Subcutaneous abdominal adipose tissue (tissue), 5 donors: ENCODE data around the gene FCRL6.

ENCODE experiments used
- H3K27ac ChIP-seq: one replicate; pipeline ENCODE4 v1.7.0; 2013; ENCODE audit warnings: low read depth, mild to moderate bottlenecking, inconsistent platforms, low read length, moderate library complexity
- H3K27me3 ChIP-seq, 5 donors: one replicate each; pipeline ENCODE4 v1.7.0; 2013; ENCODE audit warnings: low read length in 5 of 5, inconsistent platforms in 1 of 5; ENCODE audit not compliant: control insufficient read depth in 5 of 5, insufficient read depth in 4 of 5
- H3K36me3 ChIP-seq, 5 donors: one replicate each; pipeline ENCODE4 v1.7.0; 2013; ENCODE audit warnings: low read length in 5 of 5; ENCODE audit not compliant: control insufficient read depth in 5 of 5, insufficient read depth in 5 of 5
- H3K4me1 ChIP-seq, 5 donors: one replicate each; pipeline ENCODE4 v1.7.0; 2013; ENCODE audit warnings: low read length in 5 of 5, mild to moderate bottlenecking in 3 of 5, moderate library complexity in 1 of 5; ENCODE audit not compliant: control insufficient read depth in 5 of 5, insufficient read depth in 5 of 5
- H3K4me3 ChIP-seq, 5 donors: one replicate each; pipeline ENCODE4 v1.7.0; 2013; ENCODE audit warnings: low read length in 5 of 5, low read depth in 1 of 5
- H3K9ac ChIP-seq, 5 donors: one replicate each; pipeline ENCODE4 v1.7.0; 2013; ENCODE audit warnings: low read length in 5 of 5, mild to moderate bottlenecking in 4 of 5, moderate library complexity in 3 of 5
- H3K9me3 ChIP-seq, 5 donors: one replicate each; pipeline ENCODE4 v1.7.0; 2013; ENCODE audit warnings: low read length in 5 of 5; ENCODE audit not compliant: control insufficient read depth in 5 of 5
- donor health status: healthy.
- donor health status: healthy.
- donor health status: healthy.
- donor health status: healthy.
- donor health status: healthy.

The FCRL6 gene

DNA sequence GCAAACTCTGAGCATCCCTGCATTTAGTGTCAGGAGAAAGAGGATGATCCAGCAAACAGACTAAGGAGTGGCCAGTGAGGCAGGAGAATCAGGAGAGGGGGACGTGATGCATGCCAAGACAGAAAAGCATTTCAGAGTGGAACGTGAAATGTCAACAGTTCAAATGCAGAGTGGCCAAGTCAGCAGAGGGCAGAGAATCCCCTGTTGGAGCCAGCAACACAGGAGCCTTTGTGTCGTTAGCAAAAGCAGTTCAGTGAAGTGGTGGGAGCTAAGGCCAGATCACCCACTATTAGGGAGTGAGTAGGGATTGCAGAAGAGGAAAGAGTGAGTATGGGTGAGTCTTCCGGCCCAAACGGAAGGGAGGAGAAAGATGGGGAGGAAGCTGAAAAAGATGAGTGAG lies 6.6 kb upstream of the FCRL6 start:
- Histone ChIP-seq H3K4me1 (no peaks in the 10 kb centered on the region), H3K9ac (no peak overlapping the region), H3K36me3 (no peaks in the 10 kb centered on the region), H3K27ac (no peak overlapping the region), H3K27me3 (peaks cover 5 to 11% (median 7%) of the 10 kb centered on the region in 5 donors), H3K9me3 (no peaks in the 10 kb centered on the region), H3K4me3 (no peak overlapping the region)

DNA sequence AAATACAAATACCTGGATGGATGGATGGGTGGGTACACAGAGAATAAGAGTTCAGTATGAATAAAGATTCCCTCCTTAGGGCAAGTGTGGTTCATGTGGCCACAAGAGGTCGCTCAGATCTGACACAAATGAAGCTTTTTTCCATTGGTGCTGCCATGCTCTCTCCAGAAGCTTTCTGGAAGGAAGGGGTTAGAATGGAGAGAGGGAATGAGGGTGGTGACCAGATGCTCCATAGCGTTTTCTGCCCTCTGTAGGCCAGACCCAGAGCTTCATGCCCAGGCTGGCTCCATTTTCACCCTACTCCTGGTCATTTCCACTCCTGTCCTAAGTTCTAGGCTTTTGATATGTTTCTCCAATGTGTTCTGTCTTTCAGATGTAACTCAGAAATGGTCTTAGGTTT lies 3.3 kb upstream of the FCRL6 start:
- no peak overlapping the region for H3K4me3 ChIP-seq
- H3K9ac ChIP-seq: no peak overlapping the region
- peaks cover 2 to 11% (median 5%) of the 10 kb centered on the region in 5 donors for H3K27me3 ChIP-seq
- peaks cover 0 to 2% (median 0%) of the 10 kb centered on the region in 5 donors for H3K4me1 ChIP-seq
- no peaks in the 10 kb centered on the region for H3K36me3 ChIP-seq
- H3K27ac ChIP-seq: no peak overlapping the region
- no peaks in the 10 kb centered on the region for H3K9me3 ChIP-seq

- H3K36me3 ChIP-seq: no peaks in the 10 kb centered on the region
- H3K9me3 ChIP-seq: no peaks in the 10 kb centered on the region
- H3K4me1 ChIP-seq: peaks cover 0 to 6% (median 0%) of the 10 kb centered on the region in 5 donors
- H3K4me3 ChIP-seq: no peak overlapping the region
- no peak overlapping the region for H3K9ac ChIP-seq
- H3K27ac ChIP-seq: no peak overlapping the region
- peaks cover 2 to 11% (median 5%) of the 10 kb centered on the region in 5 donors for H3K27me3 ChIP-seq
Observed at GRCh38 chr1:159799446-159799985, 2.6 kb upstream of the FCRL6 start.

DNA sequence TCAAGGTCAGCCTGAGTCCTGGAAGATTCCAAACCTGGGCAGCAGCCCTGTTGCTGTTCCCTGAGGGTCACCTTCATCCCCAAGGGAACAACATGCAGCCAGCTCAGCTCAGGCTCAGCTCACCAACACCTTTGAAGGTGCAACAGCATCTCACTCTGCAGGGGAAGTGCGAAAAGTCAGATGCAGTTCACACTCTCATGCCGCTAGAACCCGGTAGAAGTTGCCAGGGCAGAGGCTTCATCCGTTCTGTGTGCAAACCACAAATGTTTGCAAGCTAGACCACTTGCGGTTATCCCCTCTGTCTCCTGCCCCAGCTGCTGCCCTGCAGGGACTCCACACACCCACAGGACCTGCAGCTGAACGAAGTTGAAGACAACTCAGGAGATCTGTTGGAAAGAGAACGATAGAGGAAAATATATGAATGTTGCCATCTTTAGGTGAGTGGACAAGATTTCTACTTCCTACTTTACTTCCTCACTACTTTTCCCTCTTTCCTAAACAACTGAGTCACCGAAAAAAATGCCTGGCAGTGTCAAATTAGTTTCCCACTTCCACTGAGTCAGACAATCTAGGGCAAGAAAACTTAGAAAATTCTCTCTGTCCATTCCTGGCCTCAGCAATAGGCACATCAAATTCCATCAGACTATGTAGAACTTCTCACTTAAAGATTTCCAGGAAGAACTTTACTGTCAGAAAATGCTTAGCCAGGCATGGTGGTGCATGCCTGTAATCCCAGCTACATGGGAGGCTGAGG lies 1.8 kb upstream of the FCRL6 start:
- H3K27me3 ChIP-seq: peaks cover 0 to 7% (median 5%) of the 10 kb centered on the region in 5 donors
- no peaks in the 10 kb centered on the region for H3K9me3 ChIP-seq
- no peak overlapping the region for H3K4me3 ChIP-seq
- H3K36me3 ChIP-seq: no peaks in the 10 kb centered on the region
- H3K27ac ChIP-seq: no peak overlapping the region
- H3K4me1 ChIP-seq: peaks cover 0 to 6% (median 0%) of the 10 kb centered on the region in 5 donors
- H3K9ac ChIP-seq: no peak overlapping the region

- Histone ChIP-seq H3K4me1 (peaks cover 0 to 6% (median 0%) of the 10 kb centered on the region in 5 donors), H3K27me3 (peaks cover 0 to 4% (median 0%) of the 10 kb centered on the region in 5 donors), H3K9me3 (no peaks in the 10 kb centered on the region), H3K27ac (no peak overlapping the region), H3K36me3 (no peaks in the 10 kb centered on the region), H3K4me3 (no peak overlapping the region), H3K9ac (no peak overlapping the region)
Observed at GRCh38 chr1:159803956-159804689, 2.0 kb downstream of the FCRL6 start.

GRCh38 chr1:159804924-159805323 lies 2.8 kb downstream of the FCRL6 start:
- no peaks in the 10 kb centered on the region for H3K36me3 ChIP-seq
- H3K9ac ChIP-seq: no peak overlapping the region
- no peaks in the 10 kb centered on the region for H3K9me3 ChIP-seq
- H3K27ac ChIP-seq: no peak overlapping the region
- H3K4me1 ChIP-seq: peaks cover 0 to 6% (median 0%) of the 10 kb centered on the region in 5 donors
- H3K4me3 ChIP-seq: no peak overlapping the region
- H3K27me3 ChIP-seq: peaks cover 0 to 4% (median 0%) of the 10 kb centered on the region in 5 donors

DNA sequence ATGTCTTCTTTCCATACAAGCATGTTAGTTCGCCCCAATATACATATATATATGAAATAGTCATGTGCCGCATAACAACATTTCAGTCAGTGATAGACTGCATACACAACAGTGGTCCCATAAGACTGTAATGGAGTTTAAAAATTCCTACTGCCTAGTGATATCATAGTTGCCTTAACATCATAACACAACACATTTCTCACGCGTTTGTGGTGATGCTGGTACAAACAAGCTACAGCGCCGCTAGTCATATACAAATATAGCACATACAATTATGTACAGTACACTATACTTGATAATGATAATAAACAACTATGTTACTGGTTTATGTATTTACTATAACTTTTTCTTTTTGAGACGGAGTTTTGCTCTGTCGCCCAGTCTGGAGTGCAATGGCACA lies 13.8 kb downstream of the FCRL6 start:
- Histone ChIP-seq H3K9ac (no peak overlapping the region), H3K36me3 (no peaks in the 10 kb centered on the region), H3K27ac (no peak overlapping the region), H3K4me3 (no peak overlapping the region), H3K4me1 (no peaks in the 10 kb centered on the region), H3K27me3 (no peaks in the 10 kb centered on the region), H3K9me3 (no peaks in the 10 kb centered on the region)

DNA sequence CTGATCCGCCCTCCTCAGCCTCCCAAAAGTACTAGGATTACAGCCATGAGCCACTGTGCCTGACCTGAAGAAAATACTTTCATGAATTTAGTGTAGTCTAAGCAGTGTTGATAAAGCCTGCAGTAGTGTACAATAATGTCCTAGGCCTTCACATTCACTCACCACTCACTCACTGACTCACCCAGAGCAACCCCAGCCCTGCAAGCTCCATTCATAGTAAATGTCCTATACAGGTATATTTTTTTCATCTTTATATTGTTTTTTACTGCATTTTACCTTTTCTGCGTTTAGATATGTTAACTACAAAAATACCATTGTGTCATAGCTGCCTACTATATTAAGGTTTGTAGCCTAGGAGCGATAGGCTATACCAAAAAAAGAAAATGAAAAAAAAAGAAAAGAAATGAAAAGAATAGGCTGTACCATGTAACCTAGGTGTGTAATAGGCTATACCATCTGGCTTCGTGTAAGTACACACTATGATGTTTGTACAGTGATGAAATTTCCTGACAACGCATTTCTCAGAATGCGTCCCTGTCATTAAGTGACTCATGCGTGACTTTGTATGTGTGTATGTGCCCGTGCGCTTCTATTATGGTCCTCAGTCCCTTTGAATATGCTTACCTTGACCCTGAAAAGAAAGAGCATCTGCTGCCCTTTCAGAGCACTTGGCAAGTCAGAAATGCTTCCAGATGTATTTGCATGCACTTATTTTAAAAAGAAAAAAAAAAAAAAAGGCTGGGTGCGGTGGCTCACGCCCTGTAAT lies 15.3 kb downstream of the FCRL6 start:
- H3K27ac ChIP-seq: no peak overlapping the region
- H3K4me3 ChIP-seq: no peak overlapping the region
- no peaks in the 10 kb centered on the region for H3K4me1 ChIP-seq
- peaks cover 0 to 6% (median 3%) of the 10 kb centered on the region in 5 donors for H3K27me3 ChIP-seq
- H3K9me3 ChIP-seq: no peaks in the 10 kb centered on the region
- no peaks in the 10 kb centered on the region for H3K36me3 ChIP-seq
- no peak overlapping the region for H3K9ac ChIP-seq

- H3K9me3 ChIP-seq: no peaks in the 10 kb centered on the region
- H3K4me1 ChIP-seq: peaks cover 0 to 17% (median 0%) of the 10 kb centered on the region in 5 donors
- no peaks in the 10 kb centered on the region for H3K36me3 ChIP-seq
- no peak overlapping the region for H3K9ac ChIP-seq
- H3K27ac ChIP-seq: no peak overlapping the region
- no peak overlapping the region for H3K4me3 ChIP-seq
- peaks cover 0 to 14% (median 8%) of the 10 kb centered on the region in 5 donors for H3K27me3 ChIP-seq
Observed at GRCh38 chr1:159821171-159821867, 19.2 kb downstream of the FCRL6 start.
